Measurements from ENCODE around the gene CCP110.

CCP110 gene

DNA sequence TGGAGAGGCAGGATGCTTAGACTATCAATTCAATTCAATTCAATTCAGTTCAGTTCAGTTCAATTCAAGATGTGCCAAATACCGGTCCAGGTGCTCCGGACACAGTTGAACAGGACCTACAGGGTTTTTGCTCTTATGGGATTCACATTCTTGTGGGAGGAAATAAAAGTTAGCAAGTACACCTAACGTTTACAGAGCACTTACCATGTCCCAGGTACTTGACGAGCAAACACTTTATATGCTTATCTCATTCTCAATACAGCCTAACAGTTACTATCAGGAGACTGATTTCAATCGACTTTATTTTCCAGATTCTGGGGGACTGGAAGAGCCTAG lies 1.4 kb upstream of the CCP110 start:
- no peak for TF ChIP-seq GATA3 (IDR thresholded peaks at IDR 0.05; ENCODE audit: low read depth, low read length)
- TF ChIP-seq GATA2 (IDR thresholded peaks at IDR 0.05; ENCODE audit: low read depth, low read length) = no peak

DNA sequence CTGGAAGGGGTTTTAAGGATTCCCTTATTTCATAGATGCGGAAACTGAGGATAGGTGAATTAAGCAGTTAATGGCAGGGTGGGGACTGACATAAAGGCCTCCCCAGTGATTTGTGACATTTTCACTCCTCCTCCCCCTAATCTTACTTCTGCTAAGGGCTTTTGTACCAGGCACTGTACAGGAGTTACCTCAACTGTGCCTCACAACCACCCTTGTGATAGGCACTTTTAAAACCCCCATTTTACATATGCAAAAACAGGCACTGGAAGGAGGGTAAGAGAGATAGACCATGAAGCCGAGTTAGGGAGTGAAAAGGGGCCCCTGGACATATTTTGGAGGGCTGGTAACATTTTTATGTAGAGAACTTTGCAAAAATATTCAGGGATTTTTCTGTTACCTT lies 982 bp upstream of the CCP110 start:
- TF ChIP-seq GATA2 (IDR thresholded peaks at IDR 0.05; ENCODE audit: low read depth, low read length) (no peak), GATA3 (IDR thresholded peaks at IDR 0.05; ENCODE audit: low read depth, low read length) (no peak)

DNA sequence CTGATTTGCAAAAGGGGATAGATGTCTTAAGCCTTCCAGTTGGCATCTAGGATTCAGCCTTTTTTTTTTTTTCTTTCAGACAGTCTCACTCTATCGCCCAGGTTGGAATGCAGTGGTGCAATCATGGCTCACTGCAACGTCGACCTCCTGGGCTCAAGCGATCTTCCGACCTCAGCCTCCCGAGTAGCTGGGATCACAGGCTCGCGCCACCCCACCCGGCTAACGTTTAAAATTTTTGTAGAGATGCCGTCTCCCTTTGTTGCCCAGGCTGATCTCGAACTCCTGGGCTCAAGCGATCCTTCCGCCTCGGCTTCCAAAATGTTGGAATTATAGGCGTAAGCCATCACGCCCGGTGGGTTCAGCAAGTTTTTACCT lies 571 bp upstream of the CCP110 start:
- TF ChIP-seq GATA3 (IDR thresholded peaks at IDR 0.05; ENCODE audit: low read depth, low read length) (no peak), GATA2 (IDR thresholded peaks at IDR 0.05; ENCODE audit: low read depth, low read length) (no peak)

DNA sequence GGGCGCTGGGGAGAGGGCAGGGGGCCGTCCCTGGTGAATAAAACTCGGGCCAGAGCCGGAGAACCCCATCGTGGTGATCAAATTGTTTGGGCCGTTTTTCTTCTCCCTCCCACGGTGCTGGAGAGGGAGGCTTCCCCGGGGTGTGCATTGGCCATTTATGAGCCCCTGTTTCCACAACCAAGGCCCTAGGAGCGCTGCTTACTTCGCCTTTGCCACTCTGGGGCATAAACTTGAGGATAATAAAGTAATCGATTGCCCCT lies 544 bp downstream of the CCP110 start:
- TF ChIP-seq GATA2 (IDR thresholded peaks at IDR 0.05; ENCODE audit: low read depth, low read length) = no peak
- TF ChIP-seq GATA3 (IDR thresholded peaks at IDR 0.05; ENCODE audit: low read depth, low read length) = no peak

DNA sequence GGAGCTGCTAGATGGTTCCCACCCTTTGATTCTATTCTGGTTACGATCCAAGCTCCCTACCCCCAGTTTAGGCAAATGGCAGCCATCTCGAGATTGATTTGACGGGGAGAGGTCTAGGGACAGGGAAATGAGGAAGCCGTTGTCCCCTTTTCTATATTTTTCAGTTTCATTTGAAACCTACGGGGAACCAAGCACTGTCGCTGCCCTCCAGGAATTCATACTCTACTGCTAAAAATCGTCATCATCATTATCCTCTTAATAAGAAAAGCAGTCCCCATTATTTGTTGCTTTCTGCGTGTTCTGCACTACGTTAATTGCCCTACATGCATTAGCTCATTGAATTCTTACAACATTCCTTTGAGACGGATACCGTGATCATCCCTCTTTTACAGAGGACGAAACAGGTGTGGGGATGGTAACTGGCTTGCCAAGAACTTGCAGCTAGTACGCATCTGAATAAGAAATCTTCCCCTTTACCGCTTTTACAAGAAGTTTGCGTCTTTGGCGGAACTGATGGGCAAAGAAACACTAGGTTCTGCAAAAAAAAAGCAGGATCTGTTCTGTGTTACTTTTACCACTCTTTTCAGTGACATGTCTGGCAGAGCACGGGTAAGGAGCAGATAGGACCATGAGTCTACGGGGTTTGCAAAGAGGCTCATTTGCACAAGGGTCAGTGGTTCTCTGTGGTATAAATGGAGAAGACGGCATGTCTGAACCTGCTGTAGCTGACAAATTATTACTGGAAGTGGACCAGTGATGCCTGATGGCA lies 1.1 kb downstream of the CCP110 start:
- TF ChIP-seq GATA2 (IDR thresholded peaks at IDR 0.05; ENCODE audit: low read depth, low read length) (no peak), GATA3 (IDR thresholded peaks at IDR 0.05; ENCODE audit: low read depth, low read length) (no peak)

DNA sequence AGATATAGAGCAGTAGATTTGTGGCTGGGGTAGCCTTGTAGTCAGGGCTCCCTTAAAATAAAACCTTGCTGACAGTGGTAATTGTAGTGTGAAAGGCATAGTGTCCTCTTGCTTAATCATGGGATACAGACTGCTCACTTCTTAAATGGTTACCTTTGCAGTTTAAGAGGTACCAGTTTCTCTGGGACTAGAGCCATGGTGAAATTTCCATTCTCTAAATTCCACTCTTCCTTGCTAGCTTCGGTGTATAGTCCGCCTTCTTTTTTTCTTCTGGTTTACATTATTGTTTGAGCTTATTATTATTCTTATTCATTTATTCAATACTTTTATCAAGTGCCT lies 1.6 kb downstream of the CCP110 start:
- no peak for TF ChIP-seq GATA2 (IDR thresholded peaks at IDR 0.05; ENCODE audit: low read depth, low read length)
- no peak for TF ChIP-seq GATA3 (IDR thresholded peaks at IDR 0.05; ENCODE audit: low read depth, low read length)

DNA sequence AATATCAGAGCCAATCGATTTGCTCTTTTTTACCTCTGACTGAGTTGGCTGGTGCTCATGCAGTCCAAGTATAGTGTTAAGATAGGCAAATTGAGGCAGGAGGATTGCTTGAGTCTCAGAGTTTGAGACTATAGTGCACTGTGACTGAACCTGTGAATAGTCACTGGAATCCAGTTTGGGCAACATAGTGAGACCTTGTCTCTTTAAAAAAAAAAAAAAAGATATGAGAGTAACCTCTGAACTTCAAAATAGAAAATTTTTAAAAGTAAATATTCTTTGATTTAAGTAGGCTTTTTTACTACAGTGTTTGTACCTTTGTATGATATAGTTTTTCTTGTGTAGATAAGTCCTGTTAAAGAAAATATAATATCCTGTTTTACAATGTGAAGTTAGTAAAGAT lies 3.4 kb downstream of the CCP110 start:
- TF ChIP-seq GATA2 (IDR thresholded peaks at IDR 0.05; ENCODE audit: low read depth, low read length) (no peak), GATA3 (IDR thresholded peaks at IDR 0.05; ENCODE audit: low read depth, low read length) (no peak)

DNA sequence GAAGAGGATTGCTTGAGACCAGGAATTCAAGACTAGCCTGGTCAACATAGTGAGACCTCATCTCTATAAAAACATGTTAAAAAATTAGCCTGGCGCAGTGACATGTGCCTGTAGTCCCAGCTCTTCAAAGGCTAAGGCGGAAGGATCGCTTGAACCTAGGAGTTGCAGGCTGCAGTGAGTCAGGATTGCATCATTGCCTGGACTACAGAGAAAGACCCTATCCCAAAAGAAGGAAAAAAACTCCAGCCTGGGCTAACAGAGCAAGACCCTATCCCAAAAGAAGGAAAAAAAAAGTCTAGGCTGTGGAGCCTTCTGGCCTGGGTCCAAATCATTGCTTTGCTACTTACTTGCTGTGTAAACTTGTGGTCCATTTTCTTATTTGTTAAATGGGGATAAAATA lies 4.9 kb downstream of the CCP110 start:
- TF ChIP-seq GATA3 (IDR thresholded peaks at IDR 0.05; ENCODE audit: low read depth, low read length) (no peak), GATA2 (IDR thresholded peaks at IDR 0.05; ENCODE audit: low read depth, low read length) (no peak)

DNA sequence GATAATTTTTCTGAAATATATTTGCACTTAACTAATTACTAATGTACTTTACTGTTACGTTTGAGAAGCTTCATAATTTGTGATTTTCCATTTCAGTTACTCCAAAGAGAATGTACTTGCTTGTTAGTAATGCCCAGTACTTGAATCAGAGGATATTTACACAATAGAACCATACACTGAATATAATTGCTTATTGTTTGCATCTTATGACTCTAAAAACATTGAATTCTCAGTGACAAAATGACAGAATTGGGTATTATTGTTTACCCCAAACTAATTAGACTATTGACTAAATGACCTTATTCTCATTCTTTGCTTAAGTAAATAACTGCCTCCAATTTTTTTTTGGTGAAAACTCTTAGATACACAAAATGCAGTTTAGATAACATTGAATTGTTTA lies 8.9 kb downstream of the CCP110 start:
- no peak for TF ChIP-seq GATA3 (IDR thresholded peaks at IDR 0.05; ENCODE audit: low read depth, low read length)
- no peak for TF ChIP-seq GATA2 (IDR thresholded peaks at IDR 0.05; ENCODE audit: low read depth, low read length)

DNA sequence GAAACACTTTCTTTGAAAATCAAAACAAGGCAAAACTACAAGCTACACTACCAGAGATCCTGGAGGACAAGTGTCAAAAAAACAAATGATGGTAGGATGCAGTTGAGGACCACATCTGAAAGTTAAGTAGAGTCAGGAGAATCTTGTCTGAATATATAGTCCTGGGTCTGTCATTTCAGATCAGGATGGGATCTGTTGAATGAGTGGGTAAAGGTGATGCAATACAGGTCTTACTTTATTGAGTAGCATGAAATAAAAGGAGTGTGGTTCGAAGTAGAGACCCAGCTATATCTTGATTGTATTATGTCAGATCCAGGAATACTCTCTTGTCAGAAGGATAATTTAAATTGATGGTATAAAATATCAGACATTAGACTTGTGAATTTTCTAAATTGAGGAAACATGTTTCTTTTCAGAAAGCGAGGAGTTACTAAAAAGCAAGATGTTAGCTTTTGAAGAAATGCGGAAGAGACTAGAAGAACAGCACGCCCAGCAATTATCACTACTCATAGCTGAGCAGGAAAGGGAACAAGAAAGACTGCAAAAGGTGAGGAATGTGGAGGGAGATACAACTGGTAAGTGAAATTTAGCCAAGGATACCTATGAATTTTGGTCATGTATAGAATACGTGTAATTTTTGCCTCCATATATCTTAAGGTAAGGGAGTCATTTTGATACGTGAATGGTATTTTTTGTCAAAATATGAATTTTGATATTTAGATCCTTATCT lies 16.7 kb downstream of the CCP110 start:
- no peak for TF ChIP-seq GATA3 (IDR thresholded peaks at IDR 0.05; ENCODE audit: low read depth, low read length)
- no peak for TF ChIP-seq GATA2 (IDR thresholded peaks at IDR 0.05; ENCODE audit: low read depth, low read length)

DNA sequence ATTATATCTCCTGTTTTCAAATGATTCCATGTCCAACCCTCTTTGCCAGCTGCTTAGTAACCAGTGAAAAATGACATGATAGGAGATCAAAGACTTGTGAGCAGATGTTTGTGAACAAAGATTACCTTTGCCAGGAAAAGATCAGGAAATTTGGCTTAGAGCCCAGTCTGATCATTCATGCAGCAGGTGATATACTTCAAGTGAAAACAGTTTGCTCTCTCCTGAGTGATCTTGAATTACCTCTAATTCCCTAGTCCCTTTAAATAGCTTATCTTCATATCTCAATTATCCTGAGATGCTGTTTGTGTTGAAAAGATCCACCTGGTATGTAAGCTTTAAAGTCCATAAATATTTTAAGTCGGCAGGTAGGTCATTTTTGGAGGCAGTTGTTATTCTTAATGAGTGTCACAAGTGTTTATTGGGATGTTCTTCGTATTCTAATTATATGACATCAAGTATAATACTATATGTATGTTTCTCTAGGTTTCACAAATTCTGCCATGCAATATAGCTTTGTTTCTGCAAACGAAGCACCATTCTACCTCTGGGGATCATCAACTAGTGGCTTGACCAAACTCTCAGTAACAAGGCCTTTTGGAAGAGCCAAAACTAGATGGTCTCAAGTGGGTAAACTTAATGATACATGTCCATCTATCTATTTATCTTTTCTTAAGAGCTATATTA lies 18.5 kb downstream of the CCP110 start:
- TF ChIP-seq GATA3 (IDR thresholded peaks at IDR 0.05; ENCODE audit: low read depth, low read length) (no peak), GATA2 (IDR thresholded peaks at IDR 0.05; ENCODE audit: low read depth, low read length) (no peak)

DNA sequence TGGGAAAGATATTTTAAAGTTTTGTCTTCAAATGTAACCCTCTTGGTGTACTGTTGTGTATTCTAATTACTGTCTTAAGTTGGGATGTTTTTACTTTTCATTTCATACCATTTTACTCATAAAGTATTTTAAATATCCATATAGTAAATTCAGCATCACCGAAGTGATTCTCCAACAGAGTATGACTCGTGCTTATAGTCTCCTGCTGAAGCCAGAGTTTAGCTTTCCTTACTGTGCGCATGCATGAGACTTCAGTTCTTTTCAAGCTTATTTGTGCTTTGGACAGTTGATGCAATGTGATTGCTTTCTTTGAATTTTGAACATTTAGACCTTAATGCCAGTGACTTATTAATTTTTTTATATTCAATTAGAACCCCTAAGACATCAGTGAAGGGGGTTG lies 24.4 kb downstream of the CCP110 start:
- TF ChIP-seq GATA3 (IDR thresholded peaks at IDR 0.05; ENCODE audit: low read depth, low read length) = no peak
- no peak for TF ChIP-seq GATA2 (IDR thresholded peaks at IDR 0.05; ENCODE audit: low read depth, low read length)

DNA sequence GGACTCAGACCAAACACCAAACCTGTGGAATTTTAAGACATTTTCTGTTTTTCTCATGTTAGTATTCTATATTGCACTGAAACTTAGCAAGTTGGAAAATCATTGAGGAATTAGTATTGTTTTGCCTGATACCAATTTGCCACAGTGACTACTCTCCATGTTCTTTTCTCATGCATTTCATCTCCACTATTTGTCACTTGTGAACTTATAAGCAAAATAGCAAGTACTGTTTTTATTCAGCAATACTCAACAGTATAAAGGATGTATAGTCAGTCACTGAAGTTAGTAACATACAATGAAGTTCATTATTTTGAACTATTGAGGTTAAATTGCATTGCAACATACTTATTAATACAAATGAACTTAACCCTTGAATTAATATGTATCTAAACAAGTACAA lies 25.9 kb downstream of the CCP110 start:
- TF ChIP-seq GATA3 (IDR thresholded peaks at IDR 0.05; ENCODE audit: low read depth, low read length) (no peak), GATA2 (IDR thresholded peaks at IDR 0.05; ENCODE audit: low read depth, low read length) (no peak)

DNA sequence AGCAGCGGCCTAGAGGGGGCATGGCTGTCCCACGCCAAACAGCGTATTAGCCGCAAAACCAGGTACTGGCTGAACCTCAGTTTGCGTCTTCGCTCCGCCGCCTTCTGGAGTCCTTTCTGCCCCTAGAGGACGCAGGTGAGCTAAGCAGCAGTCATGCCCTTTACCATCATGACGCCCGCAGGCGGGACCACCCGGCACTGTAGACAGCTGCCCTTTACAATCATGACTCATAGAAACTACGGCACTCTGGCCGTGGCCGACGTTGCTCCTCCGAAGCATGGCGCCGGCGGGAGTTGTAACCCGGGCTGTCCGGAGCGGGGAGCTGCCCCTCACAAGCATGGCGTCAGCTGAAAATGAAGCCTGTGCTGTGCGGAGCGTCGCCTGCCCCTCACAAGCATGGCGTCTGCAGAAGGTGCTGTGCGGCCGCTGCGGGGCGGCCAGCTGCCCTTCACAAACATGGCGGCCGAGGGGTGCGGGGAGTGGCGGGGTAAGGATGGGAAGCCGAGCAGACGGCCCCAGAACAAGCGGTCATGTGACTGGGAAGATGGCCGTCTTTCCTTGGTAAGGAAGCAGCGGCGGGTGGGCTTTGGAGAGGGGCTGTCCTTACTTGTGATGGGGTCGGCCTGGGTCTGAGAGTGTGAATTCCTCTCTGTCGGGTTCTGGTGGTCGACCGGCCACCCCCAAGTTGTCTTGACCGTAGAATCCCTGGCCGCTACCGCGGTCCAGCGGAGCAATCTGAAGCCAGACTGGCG lies 31.6 kb downstream of the CCP110 start, which contains the start of gene VPS35L:
VPS35L (plus strand) TSS at position 518 of the 752 bp plus-strand sequence; CDS start at position 545, 27 bp downstream.
- TF ChIP-seq GATA3 (IDR thresholded peaks at IDR 0.05; ENCODE audit: low read depth, low read length) (no peak), GATA2 (IDR thresholded peaks at IDR 0.05; ENCODE audit: low read depth, low read length) (no peak)

All from SH-SY5Y (cell line).